ENCODE data around the gene SH3BP1.
"Not testable (repeated sequence)": the region's sequence is repeated elsewhere in the genome, so short reads cannot be mapped to it uniquely, and the experiment has no call there.

Gene SH3BP1

DNA sequence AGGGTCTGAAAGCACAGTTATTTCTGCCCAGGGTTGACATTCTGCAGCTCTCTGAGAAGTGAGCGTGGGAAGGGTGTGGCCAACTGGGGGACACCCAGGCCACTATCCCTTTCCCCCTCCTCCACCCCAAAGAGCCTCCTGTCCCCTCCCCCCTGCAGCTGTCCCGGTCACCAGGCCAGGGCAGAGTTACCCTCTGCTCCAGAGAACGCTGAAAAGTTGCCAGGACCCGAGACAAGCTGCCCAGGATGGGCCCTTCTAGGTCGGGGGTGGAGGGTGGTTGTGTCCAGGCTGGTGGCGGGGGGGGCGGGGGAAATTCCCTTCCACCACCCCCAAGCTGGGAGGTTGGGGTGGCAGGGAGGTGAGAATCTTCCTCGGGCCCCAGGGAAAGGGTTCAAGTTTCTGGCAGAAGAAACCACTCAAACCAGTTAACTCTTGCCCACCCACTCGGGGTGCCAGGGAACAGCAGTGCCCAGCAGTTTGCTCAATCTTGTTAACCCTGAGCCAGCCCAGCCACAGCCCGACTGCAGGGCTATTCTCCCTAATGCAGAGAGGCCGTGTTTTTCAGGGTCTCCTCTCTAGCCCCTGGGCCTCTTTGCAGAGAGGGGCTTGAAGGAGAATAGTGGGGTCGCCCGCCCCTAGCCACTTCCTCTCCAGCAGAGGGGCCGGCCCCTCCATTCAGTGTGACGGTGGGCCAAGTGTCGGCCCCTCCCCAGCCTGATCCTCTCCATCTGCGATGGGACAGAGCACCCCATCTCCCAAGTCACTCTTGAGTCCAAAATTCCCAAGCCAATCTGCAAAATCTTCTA, 36.7 kb downstream of the SH3BP1 start:
- FAIRE-seq = no peak
- no peak for DNase-seq (ENCODE audit: low spot score)

DNA sequence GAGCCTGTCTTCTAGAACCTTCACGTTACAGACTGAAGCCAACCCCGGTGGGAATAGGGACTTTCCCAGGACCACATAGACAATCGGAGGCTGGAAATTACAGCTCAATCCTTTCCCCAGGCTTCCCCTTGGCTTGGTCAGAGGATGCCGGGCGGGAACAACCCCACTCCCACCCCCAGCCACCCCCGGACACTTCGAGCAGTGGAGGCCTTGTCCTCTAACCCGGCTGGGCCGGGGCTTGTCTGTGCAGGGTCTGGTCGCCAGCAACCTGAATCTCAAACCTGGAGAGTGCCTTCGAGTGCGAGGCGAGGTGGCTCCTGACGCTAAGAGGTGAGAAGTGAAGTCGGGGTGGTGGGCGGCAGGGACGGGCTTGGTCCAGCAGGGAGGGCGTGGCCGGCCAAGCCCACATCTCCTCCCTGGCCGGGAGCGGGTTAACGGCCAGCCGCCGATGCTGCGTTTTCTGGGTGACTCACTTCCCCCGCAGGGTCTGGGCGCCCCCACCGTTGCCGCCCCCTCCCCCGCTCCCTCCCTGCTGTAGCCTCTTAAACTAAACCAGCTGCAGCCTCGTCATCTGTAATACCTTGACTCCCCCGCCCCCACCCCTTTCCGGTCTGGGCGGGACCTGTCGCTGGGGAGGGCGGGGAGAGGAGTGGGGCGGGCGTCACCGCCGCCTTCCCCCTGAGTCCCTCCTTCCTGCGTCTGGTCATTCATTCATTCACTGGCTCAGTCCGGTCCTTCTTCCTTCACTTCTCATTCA, 37.4 kb downstream of the SH3BP1 start:
- DNase-seq (ENCODE audit: low spot score) (peak; percentile 91), FAIRE-seq (peak; percentile 46)

DNA sequence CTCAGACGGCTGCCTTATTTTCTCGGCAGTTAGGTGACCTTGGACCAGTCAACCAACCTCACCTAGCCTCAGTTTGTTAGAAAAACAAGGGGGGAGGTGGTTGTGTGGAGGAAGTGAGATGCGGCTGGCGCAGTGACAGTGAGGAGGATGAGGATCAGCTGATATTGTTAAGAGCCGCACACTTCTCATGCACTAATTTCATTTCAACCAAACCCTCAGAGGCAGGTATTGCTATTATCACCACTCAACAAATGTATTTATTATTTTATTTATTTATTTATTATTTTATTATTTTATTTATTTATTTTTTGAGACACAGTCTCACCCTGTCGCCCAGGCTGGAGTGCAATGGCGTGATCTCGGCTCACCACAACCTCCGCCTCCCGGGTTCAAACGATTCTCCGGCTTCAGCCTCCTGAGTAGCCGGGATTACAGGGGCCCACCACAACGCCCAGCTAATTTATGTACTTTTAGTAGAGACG, 38.1 kb downstream of the SH3BP1 start:
- no peak for DNase-seq (ENCODE audit: low spot score)
- no peak for FAIRE-seq

GRCh38 chr22:37678372-37678771, 38.9 kb downstream of the SH3BP1 start:
- no peak for FAIRE-seq
- DNase-seq (ENCODE audit: low spot score) = no peak

- no peak for DNase-seq (ENCODE audit: low spot score)
- no peak for FAIRE-seq
Observed at GRCh38 chr22:37679670-37680069, 40.2 kb downstream of the SH3BP1 start.

- no peak for FAIRE-seq
- DNase-seq (ENCODE audit: low spot score) = peak; percentile 16
Observed at GRCh38 chr22:37680191-37680851, 40.9 kb downstream of the SH3BP1 start.

DNA sequence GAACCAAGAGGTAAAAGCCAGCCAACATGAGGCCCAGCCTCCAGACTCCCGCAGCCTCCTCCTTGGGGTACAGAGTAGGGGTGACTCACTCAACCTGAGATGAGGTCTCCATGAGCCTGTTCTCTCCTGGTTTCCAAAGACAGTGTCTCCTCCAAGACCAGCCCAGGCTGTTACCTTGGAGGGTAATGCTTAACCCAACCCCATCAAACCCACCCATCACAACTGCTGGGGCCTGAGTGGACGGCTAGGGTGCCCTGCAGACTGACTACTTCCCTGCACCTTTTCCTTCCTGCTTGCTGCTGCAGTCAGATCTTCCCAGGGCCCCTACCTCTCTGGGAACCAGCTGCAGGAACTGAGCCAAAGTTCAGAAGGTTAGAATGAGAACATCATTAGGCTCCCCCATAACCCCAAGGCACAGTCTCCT, 41.5 kb downstream of the SH3BP1 start:
- peak; percentile 38 for DNase-seq (ENCODE audit: low spot score)
- no peak for FAIRE-seq

DNA sequence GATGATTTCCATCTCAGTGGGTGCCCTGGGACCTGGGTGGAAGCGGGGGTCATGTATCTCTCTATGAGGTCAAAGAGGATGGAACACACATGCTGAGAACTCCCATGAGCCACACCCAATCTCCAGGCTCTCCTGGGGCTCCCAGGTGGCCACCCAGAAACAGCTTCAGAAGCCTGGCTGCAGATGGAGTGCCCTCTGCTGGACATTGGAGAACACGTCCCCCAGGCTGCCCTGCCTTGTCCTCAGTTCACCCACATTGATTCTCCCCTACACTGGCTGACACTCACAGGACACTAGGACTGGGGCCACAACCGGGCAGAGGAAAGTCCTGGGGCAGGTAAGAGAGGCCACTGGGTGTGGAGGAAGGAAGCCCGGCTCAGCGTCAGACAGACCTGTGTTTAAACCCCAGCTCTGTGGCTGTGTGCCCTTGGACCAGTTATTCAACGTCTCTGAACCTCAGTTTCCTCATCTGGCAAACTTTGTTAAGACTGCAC, 42.1 kb downstream of the SH3BP1 start:
- FAIRE-seq = no peak
- peak; percentile 63 for DNase-seq (ENCODE audit: low spot score)

DNA sequence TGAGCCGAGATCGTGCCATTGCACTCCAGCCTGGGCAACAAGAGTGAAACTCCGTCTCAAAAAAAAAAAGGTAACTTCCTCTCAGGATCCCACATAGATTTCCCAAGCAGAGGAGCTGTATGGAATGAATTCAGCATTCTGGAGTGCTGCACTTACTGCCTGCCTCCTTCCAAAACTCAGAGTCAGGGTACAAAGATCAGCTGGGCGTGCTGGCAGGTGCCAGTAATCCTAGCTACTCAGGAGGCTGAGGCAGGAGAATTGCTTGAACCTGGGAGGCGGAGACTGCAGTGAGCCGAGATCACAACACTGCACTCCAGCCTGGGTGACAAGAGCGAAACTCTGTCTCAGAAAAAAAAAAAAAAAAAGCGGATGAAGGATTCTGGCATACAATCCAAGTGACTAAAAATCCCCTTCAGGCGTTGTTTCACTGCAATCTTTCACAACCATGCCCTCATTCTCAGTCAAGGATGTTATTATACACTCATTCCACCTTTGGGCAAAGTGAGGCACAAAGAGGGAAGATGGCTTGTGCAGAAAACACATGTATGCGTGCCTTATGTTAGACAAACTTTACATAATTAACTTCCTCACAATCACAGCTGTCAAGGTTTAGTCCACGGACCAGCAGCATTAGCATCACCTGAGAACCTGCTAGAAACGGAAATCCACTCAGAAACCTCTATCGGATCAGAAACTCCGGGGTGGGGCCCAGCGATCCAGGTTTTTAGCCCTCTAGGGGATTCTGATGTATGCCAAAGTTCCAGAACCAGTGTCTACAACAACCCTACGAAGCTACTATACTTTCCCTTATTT, 45.5 kb downstream of the SH3BP1 start:
- DNase-seq (ENCODE audit: low spot score) (no peak), FAIRE-seq (no peak)

- FAIRE-seq = no peak
- DNase-seq (ENCODE audit: low spot score) = peak; percentile 68
Observed at GRCh38 chr22:37686002-37686982, 46.8 kb downstream of the SH3BP1 start, which contains the start of gene NOL12. NOL12 (plus strand) TSS chr22:37686343; CDS start chr22:37686393, 50 bp downstream.

- no peak for DNase-seq (ENCODE audit: low spot score)
- no peak for FAIRE-seq
Observed at GRCh38 chr22:37690407-37690806, 50.9 kb downstream of the SH3BP1 start.

GRCh38 chr22:37690901-37691504, 51.5 kb downstream of the SH3BP1 start:
- FAIRE-seq = no peak
- DNase-seq (ENCODE audit: low spot score) = no peak

DNA sequence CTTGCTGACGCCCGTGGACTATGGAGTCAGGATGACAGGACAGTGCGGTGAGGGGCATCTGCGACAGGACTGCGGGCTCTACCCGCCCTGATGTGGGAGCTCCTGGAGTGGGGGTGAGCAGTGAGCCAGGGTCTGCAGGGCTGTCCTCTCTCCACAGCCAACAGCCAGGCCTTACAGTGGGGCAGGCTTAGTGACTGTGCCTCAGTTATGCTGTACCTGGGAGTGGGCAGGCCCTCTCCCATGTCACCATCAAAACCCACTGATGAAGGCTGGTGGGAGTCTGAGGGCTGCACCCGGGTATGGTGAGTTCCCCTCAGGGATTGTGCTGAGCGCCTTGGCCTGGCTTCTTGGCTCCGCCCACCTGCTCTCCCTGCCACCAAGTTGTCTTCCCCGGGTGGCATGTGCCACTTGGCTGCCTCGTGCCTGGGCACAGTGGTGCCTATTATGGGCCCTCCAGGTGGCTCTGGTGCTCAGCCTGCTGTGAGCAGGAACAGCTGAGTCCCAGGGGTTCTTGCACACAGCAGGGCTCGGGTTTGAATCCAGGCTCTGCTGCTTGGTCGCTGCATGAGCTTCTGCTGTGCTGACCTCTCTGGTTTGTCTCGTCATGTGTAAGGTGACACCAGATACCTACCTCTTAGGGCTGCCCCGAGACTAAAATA, 53.3 kb downstream of the SH3BP1 start:
- FAIRE-seq = no peak

GRCh38 chr22:37694131-37694530, 54.7 kb downstream of the SH3BP1 start:
- FAIRE-seq = not testable (repeated sequence)

More for the DNA sequence above, 53.3 kb downstream of the SH3BP1 start:
- DNase-seq (ENCODE audit: low spot score) = no peak

DNA sequence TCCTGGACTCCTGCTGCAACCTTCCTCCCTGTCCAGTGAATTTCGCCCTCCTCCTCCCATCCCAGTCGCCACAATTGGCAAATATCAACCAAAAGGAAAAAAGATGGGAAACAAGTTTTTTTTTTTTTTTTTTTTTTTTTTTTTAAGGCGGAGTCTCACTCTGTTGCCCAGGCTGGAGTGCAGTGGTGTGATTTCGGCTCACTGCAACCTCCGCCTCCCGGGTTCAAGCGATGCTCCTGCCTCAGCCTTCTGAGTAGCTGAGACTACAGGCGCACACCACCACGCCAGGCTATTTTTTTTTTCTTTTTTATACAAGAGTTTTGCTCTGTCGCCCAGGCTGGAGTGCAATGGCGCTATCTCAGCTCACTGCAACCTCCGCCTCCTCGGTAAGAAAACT, 56.8 kb downstream of the SH3BP1 start:
- not testable (repeated sequence) for FAIRE-seq

More at GRCh38 chr22:37694131-37694530, 54.7 kb downstream of the SH3BP1 start:
- DNase-seq (ENCODE audit: low spot score) = not testable (repeated sequence)

DNA sequence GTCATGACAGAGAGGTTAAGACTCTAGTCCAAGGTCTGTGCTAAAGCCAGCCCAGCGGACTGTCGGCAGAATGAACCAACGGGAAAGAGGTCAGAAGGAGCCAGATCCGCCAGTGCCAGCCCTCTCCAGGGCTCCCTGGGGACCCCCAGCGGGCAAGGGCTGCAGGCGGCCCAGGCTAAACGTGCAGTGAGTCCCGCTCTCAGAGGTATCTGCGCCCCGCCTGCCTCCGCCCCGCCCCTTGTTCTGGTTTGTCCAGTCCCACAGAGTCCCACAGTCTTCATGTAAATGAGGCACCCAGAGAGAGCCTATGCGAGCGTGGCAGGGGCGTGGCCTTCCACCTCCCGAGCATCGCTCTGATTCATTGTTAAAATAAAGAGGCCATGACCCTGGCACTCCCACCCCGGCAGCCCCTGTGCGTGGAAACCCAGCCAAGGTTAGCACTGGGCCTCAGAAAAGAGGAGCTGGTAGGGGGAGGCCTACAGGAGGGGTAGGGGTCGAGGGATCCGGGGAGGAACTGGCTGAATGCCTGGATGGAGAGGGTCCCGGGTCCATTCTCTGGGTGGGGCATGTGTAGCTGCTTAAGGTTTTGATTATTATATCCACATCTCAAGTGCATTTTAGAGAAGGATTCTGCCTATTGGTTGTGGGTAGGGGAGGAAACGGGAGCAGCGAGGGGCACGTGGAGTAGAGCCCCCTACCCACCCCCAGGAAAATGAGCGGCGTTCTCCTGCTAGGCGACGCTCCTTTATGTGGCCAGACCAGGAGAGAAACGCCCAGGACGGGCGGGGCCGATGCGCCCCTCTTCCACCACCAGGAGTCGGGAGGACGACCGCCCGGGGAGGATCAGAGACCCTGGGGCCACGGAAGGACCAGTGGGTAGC, 57.4 kb downstream of the SH3BP1 start, which contains the start of gene TRIOBP:
TSS of gene TRIOBP (plus strand) at position 392 of the 881 bp plus-strand sequence. CDS start 4,318 bp downstream, outside the sequence.
- FAIRE-seq (no peak), DNase-seq (ENCODE audit: low spot score) (peak; percentile 10)

More for the DNA sequence above, 56.8 kb downstream of the SH3BP1 start:
- not testable (repeated sequence) for DNase-seq (ENCODE audit: low spot score)

- FAIRE-seq = no peak
- DNase-seq (ENCODE audit: low spot score) = no peak
Observed at GRCh38 chr22:37697538-37697835, 58.0 kb downstream of the SH3BP1 start.
